KG1 (cell line): ENCODE results near the gene PPP1R12B.
"Not testable (repeated sequence)": the region's sequence is repeated elsewhere in the genome, so short reads cannot be mapped to it uniquely, and the experiment has no call there.

Source experiments
- DNase-seq: peaks from one replicate; lab custom pipeline; 2025; lab: John Stamatoyannopoulos, UW

PPP1R12B gene

DNA sequence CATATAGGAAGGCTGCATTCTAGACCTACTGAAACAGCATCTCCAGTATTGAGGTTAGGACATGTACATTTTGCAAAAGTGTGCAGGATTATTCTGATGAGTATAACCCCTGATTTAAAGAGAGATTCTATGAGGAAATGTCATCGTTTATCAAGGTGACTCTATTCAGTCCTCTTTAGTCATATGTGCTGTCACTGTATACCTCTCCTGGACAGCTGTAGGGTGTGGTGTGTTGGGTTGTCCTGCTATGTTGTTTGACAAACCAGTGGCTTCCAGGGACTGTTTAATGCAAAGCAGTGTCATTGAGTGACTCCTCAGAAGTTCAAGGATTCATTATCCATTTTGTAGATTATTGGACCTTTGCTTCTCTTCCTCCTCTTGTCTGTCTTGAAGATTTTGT, 209.2 kb downstream of the PPP1R12B start:
- DNase-seq, result not testable (repeated sequence)

DNA sequence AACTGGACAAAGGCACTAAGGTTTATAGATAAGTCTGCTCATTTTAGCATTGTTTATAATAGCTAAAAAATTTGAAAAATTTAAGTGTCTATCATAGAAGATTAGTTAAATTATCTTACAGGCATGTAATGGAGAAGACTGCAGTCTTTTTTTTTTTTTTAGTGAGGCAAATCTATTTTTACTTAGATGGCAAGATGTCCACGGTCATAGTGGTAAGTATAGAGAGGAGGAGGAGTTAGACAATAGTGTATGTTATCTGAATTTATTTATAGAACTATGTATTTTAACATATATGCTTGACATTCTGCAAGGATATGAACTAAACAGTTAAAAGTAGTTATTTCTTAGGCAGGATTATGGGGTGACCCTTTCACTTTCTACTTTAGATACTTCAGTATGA, 212.7 kb downstream of the PPP1R12B start:
- no peak for DNase-seq

DNA sequence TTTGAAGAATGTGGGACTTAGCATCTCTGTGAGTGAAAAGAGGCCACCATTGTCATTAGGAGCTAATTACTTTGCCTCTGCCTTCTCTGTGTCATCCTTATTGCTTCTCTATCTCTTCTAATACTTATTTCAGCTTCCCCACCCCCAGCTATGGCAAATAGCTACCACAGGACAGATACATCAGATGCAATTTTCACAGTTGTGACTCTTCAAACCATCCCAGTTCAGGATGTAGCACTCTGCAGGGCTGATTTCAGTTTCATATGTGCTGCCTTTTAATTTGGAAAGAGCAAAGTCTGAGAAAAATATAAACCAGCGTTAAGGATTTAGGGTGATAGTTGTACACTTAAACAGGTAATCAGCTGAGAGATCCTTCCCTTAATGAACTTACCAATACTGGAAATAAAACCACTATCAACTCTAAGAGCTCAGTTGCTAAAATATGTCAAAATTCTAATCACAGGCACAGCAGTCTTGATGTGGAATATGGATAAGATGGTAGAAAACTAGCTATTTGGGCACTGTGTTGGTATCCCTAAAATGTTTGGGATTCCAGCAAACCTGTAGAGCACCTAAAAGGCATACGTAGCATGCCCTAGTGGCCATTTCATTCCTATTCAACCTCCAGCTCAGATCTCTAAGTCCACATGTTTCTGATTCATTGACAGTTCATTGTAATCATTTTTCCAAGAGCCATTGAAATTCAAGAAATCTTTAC, 213.4 kb downstream of the PPP1R12B start:
- no peak for DNase-seq

DNA sequence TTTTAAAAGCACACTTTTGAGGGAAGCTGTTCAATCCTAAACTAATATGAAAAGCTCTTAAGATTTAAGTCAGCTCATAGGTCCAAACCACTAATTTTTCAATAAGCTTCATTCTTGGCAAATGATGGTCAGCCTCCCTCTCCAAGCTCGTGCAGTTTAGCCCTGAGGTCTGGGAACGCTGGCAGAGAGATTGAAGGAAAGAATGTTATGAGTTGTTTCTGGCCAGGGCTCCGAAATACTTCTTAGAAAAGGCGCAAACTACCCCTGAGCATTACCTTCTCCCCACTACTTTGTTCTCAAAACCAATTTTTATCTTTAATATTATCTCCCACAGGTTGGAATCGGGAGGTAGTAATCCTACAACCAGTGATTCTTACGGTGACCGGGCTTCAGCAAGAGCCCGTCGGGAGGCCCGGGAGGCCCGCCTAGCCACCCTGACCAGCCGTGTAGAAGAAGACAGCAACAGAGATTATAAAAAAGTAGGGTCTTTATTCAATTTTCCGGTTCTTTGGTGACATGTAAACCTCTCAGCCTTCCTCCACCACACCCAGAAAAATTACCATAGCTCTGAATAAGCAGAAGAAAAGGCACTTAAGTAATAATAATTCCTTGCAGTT, 214.1 kb downstream of the PPP1R12B start:
- DNase-seq, result no peak

DNA sequence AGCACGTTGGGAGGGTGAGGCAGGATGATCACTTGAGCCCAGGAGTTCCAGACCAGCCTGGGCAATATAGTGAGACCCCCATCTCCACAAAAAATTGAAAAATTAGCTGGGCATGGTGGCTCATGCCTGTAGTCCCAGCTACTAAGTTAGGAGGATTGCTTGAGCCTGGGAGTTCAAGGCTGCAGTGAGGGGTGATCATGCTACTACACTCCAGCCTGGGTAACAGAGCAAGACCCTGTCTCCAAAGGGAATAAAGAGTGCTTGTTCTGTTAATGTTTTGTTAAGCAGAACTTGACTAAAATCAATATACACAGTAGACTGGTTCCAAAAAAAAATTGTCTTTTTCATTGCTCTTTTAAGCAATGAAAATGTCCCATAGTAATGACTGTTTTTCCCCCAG, 215.3 kb downstream of the PPP1R12B start:
- DNase-seq, result no peak

DNA sequence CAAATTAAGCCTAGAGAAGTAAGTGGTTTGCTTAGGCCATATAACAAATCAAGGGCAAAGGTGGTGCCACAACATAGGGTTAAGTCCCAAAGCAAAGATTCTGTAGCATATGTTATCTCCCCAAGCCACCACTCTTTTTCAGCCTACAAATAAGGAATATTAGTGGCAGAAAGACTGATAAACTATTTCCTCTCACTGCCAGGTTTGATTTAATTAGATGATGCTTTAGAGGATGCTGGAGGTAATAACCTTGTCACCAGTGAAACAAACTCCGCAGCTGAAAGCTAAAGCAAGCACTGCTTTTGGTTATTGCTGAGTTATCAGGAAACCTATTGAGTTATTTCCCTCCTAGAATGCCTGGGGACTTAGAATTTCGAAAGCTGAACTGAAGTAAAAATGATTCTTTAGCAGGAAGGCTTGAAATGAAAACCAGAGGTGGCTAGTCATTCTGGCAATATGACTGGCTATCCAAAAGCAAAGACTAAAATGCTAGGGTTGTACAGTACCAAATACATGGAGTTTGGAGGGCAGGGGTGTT, 216.5 kb downstream of the PPP1R12B start:
- no peak for DNase-seq

DNA sequence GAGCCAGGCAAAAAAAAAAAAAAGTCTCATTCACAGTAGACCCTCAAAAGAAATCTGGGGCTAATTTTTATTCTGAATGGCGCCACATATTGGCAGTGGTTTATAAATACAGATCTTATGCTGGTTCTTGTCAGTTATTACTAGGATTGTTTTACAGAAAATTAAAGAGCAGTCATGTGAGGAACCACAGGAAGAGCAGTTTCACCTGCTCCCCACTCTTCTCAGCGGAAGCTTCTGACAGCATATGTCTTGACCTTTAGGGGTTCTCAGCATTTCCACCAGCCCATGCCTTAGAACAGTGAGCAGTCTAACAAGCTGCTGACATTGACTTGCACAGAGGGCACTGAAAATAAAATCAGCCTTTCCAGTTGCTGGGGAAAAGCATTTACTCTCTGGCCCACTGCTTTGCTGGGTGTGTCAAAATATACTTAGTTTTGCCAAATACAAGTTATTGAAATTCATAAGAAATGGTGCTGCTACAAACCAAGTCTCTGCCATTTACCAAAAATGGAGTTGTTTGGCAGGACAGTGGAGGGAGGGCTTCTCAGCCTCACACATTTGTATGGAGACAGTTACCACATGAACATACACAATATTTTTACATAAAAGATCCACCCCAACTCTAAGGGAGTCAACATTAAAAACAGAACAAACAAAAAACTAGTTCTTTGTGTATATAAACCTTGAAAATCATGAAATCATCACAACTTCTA, 217.5 kb downstream of the PPP1R12B start:
- DNase-seq, result no peak

DNA sequence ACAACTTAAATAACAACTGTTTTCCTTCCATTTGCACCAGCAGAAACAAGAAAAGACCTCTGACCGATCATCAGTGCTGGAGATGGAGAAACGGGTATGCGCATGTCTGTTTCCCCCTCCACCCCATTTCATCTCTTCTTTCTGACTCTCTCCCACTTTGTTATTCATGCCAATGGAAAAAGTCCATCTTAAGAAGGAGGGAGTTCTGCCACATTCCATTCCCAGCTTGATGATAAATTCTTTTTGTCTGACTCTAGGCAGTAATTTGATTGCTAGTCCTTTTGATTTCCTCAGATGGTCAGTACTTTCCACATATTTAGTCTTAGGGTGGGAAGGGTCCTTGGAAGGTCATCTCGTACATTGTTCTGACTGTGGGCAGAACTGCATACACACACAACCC, 219.2 kb downstream of the PPP1R12B start:
- DNase-seq, result no peak

DNA sequence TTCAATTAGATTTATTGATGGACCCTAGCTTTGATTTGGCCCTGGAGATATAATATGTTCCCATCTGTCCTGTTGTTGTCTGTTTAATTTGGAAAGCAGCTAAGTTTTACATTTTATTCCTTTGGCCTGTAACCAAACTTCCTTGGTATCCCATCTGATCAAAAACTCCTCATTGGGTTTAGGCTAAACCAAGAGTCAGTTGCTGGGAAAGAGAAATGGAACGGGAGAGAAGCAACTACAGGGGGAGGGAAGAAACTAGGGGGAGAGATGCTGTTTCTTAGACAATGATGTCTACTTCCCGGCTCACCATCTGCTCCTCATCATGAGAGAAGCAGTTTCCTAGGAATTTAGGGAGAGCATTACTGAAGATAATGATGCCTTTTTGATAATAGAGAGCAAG, 219.9 kb downstream of the PPP1R12B start:
- no peak for DNase-seq

DNA sequence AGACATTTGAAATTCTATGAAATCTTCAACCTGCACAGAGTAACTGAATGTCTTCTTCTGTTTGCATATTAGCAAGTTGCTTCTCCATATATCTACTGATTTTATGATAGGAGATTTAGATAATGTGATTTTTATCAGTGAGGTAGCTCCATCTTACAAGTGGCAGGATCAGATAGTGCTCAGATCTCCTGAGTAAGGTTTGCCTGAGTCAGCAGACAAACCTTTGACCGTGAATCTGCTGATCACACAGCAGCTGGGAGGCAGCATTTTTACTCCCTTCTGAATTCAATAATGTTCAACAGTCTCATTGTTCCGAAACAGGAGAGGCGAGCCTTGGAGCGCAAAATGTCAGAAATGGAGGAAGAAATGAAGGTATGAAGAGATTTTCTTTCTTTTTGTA, 220.3 kb downstream of the PPP1R12B start:
- no peak for DNase-seq

DNA sequence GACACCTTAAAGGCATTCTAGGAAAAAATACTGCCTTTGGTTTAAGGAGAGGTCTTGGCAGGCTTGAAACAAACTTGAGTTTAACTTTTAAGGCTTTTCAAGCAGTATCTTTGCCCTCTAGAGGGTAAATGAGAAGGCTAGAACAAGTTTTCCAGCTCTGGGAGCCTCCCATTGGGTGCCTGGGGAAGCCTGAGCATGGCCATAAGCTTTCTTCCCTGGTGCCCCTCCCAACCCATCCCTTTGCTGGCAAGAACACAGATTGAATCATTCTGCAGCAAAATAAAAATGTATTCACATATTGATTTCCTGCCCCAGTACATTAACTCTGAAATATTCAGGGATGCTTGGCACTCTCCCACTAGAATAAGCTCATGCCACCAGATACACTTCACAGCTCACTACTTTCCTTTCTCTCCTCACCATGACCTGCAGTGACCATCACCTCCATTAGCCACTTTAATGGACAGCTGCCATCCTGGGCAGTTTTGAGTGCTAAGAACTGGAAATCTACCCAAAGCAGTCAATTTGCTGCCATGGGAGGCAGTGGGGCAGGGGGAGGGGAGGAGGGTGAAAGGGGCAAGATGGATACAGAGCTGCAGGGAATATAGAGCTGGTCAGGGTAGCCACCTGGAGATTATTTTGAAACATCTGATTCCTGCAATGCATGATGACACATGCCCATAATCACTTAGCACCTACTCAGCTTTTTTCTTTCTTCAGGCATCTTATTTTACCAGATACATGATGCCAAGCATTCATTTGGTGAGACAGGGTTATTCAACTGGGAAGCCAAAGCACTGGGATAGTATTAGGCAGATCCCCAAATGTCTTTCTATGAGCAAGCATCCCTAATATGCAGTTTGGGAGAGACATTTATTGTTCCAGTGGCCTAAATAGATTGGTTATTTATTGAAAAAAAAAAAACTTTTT, 221.2 kb downstream of the PPP1R12B start:
- no peak for DNase-seq

DNA sequence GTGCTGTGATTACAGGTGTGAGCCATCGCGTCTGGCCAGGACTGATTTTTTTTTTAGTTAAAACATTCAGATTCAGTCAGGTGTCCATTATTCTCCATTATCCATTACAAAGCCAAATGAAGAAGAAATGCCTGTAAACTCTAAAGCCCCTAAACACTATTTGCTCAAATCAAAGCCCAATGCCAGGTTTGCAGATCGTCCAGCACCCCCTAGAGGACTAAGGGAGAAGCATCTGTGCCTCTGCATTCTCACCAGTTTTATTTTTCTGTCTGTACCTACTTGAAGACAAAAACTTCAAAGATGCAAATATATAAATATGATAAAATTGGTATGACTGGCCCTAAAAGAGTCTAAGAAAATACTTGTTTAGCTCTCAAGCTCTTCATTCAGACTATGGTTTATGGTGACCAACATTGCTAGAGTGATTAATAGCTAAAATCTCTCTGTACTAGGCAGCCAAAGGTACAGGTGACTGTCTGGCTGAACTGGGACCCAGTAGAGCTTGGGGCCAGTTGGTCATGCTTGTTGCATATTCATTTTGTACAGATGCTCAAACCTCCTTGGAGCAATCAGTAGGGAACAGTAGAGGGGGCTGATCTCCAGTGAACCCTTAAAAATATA, 223.3 kb downstream of the PPP1R12B start:
- DNase-seq, result peak; percentile 19

DNA sequence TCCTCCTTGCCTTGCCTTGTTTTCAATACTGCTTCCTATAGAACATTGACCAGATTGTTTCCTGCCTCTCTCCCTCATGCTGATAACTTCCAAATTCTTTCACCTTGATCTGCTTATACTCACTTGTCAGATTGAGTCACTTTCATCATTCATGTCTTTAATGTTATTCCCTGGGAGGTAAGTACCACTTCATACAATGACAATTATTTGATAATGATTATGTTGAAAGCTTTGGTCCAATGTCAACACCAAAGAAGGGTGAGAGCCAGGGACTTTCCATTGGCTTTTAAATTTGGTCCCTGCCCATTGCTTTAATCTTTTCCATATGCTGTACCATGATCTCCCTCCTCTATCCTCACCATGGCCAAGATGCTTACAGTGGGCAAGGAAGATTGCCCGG, 224.4 kb downstream of the PPP1R12B start:
- DNase-seq, result no peak

DNA sequence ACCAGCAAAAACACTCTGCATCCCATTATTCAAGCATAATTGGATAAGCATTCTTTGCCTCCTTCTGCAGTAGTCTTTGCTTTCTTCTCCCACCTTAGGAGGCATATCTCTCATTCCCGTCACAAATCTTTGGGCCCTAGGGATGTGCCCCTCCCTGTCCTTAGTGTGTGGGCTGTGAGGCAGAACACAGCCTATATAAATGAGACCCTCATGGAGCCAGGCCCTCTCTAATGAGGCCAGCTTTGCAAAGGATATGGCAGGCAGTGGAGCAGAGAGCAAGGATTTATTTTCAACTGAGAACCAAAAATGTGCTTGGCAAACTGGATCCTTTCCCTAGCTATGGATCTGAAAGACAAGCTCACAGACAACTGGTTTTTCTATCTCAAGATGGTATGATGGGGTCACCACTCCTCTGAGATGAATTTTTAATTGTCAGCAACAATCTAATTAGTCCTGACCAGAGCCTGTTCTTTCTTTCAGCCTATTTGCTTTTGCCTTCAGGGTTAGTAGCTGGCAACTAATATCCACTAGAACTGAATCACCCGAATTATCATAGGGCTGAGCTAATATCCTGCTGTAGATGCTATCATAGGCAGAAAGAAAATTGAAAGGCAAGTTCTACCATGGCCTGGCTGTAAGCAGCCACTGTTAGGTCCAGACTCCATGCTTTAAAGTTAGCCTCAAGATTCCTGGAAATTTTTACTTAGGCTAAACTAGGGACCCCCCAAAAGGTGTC, 227.6 kb downstream of the PPP1R12B start:
- no peak for DNase-seq

DNA sequence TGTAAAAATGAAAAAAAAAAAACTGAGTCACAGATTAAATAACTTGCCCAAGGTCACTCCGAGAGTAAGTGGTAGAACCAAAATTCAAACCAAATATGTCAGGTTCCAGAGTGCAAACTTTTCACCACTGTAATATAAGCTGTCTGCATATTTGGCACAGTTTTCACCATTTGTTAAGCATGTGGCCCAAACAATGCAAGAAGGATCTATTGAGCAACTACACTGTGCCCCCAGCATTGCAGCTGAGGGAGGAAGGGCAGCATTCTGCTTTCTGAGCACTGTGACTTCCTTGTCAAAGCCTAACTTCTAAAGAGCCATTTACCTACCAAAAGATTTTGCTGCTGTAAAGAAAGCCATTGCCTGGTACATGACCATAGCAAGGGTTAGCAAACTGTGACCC, 228.3 kb downstream of the PPP1R12B start:
- DNase-seq, result peak; percentile 21

DNA sequence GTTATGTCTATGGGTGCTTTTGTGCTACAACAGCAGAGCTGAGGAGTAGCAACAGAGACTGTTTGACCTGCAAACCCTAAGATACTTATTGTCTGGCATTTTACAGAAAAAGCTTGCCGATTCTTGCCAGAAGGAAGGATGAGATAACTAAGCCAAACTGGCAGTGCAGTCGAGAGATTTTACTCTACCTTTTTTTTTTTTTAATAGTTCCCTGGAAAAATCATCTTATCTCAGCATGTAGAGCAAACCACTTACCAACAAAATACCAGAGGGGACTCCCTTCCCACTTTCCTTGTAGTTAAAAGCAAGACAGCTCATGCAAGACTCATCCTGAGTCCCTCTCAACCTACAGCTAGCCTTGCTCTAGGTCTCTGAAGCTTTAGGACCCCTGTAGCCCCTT, 228.9 kb downstream of the PPP1R12B start:
- no peak for DNase-seq

DNA sequence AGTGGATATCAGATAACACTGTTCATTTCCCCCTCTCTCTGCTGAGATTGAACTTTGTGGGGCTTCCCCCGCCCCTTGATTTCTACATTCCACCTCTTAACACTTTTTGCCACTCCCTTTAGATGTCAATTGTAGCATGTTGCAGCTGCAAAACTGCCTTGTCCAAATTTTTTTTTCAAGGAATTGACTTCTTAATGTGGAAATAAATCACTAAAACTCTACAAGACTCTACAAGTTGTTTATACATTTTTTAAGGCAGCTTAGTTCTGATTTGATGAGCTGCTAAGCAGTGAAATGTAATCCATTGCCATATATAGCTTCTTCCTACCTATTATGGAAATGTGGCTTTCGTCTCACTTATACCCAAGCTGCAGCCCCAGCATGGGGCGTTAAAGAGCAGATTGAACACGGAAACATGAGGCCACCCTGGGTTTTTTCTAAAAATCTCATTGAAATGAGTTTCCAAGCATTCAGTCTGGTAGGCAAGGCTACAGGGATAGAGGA, 229.6 kb downstream of the PPP1R12B start:
- DNase-seq, result no peak

DNA sequence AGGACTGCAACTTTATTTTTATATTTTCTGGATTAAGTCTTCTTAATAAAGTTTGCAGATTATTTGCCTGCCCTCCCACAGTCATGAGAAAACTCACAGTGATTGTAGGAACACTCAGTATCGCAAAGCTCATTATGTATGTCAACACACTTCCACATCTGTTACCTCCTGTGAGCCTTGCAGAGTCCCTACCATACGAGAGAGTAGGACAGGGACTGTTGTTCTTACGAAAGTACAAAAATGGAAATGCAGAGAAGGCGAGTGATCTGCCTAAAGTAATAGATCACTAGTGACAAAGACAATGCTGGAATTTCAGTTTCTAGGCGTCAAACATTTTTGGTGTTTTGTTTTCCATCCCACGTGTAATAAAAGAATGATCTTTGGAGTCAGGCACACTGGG, 230.1 kb downstream of the PPP1R12B start:
- no peak for DNase-seq

DNA sequence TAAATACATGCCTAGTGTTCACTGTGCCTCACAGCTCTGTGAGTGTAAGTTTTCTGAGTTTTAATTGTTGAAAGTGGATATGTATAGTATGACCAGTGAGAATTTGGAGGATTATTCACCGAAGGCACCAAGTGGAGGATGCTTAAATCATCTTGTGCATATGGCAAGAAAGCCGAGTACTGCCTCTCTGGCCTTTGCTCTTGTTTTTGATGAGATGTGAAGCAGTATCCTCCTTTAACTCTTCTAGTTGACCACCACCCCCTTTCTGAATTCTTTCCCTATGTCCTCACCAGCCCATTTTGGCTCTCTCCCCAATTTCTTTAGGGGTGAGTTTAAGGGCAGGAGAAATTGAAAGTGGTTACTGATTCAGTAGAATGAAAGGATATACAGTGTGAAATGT, 231.3 kb downstream of the PPP1R12B start:
- DNase-seq, result no peak

DNA sequence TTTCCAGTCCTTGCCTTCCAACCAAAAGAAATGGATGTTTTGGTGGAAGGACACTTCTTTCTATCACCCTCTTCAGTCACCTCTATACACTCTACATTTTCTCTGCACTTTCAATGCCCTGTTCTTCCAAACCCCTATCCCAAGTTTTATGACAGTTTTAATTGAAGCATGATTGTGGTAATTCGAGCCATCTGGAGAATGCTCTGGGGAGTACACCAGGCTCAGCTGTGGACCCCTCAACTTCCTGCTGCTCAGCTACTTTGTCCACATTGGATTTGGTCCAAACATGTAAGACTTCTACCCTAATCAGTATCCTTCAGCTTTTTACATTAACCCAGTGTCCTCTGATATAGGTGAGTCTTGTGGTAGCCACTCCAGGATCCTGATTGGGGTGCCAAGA, 232.1 kb downstream of the PPP1R12B start:
- no peak for DNase-seq

DNA sequence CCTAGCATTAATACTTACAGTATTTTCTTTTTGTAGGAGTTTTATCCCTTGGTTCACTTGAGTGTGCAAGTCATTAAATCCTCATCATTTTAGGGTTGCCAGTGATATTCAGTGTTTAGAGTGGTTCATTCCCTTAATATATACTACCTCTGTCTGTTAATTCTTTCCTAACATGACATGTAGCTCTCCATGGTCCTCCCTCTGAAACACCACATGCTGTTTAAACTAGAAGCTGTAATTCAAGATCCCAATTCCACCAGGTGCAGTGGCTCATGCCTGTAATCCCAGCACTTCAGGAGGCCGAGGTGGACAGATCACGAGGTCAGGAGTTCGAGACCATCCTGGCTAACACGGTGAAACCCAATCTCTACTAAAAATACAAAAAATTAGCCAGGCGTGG, 233.9 kb downstream of the PPP1R12B start:
- not testable (repeated sequence) for DNase-seq
